Stomach (tissue), 9 donors: ENCODE measurements around the gene SLU7. TPM values are rescaled to one million over a fixed set of nuclear protein-coding genes. Genes with fewer than 3 reads are reported as not detected.

Experiments used
- DNase-seq, 2 donors: peaks; one replicate each; pipeline versions ENCODE4 v3.0.0 to v3.0.0-alpha.2; 2013 to 2019
- H3K27ac ChIP-seq, 5 donors: fragments of 200-600 bp in 4 of 5; sonication (generic) in 4 of 5; one replicate each; pipeline ENCODE4 v1.5.1; 2013 to 2019; ENCODE audit warnings: mild to moderate bottlenecking in 1 of 5, moderate library complexity in 1 of 5
- H3K27me3 ChIP-seq, 3 donors: fragments of 200-600 bp; sonication (generic); one replicate each; pipeline ENCODE4 v1.5.1; 2017 to 2019; ENCODE audit warnings: mixed run types in 1 of 3
- H3K36me3 ChIP-seq, 4 donors: fragments of 200-600 bp; sonication (generic); 1 replicate in 3 of 4; 2 replicates in 1 of 4; pipeline ENCODE4 v1.5.1; 2016 to 2019
- H3K4me1 ChIP-seq, 4 donors: fragments of 200-600 bp; sonication (generic); one replicate each; pipeline ENCODE4 v1.5.1; 2016 to 2019
- H3K4me3 ChIP-seq, 4 donors: fragments of 200-600 bp; sonication (generic) in 3 of 4; one replicate each; pipeline ENCODE4 v1.5.1; 2016 to 2019; ENCODE audit warnings: mild to moderate bottlenecking in 1 of 4
- H3K9me3 ChIP-seq, 4 donors: fragments of 200-600 bp; sonication (generic); one replicate each; pipeline ENCODE4 v1.5.1; 2016 to 2019
- EP300 ChIP-seq: sonication (generic); formaldehyde crosslinking; IDR thresholded peaks from one replicate; pipeline ENCODE4 v1.6.1; 2017; ENCODE audit warnings: antibody characterized with exemption
- POLR2A ChIP-seq, 4 donors: fragments of 450-650 bp; IDR thresholded peaks; one replicate each; pipeline ENCODE4 v1.6.1; 2016; ENCODE audit warnings: antibody characterized with exemption in 4 of 4, control low read depth in 2 of 4, mild to moderate bottlenecking in 1 of 4, moderate library complexity in 1 of 4
- POLR2AphosphoS5 ChIP-seq, 3 donors: sonication (generic); formaldehyde crosslinking; IDR thresholded peaks; one replicate each; pipeline ENCODE4 v1.6.1; 2016; ENCODE audit warnings: antibody characterized with exemption in 3 of 3
- WGBS, 5 donors: extraction: QIAGEN DNeasy Blood & Tissue Kit in 3 of 5; methylation state at CpG; one replicate each; pipeline versions ENCODE4 v1.1.5 to v1.1.7; 2013 to 2018; 5-methylcytosine and 5-hydroxymethylcytosine counted together
- intact Hi-C: fragments of 100-400 bp; cut with DNase I; formaldehyde crosslinking; loops from one replicate; pipeline ENCODE4 v1.15.1; 2023; ENCODE audit warnings: low total_unique reads
- polyA plus RNA-seq, 3 donors: library from polyadenylated mRNA; stranded (reverse); fragments of 200-250 nt; gene quantifications; one replicate each; pipeline ENCODE4 v1.2.3, GENCODE V29; 2013
- total RNA-seq, 5 donors: library from RNA; depleted of rRNA; stranded (reverse); fragments of >200 nt; gene quantifications; one replicate each; pipeline versions ENCODE4 v1.1.0 to v1.2.3, GENCODE V29; 2014 to 2016
- TF ChIP-seq, protein P1 (sequence below), 7 experiments: fragments of 450-650 bp in 4 of 7; fragments of 200-600 bp in 3 of 7; sonication (generic) in 3 of 7; IDR thresholded peaks; one replicate each; pipeline ENCODE4 v1.5.1; 2016 to 2019; ENCODE audit warnings: antibody characterized with exemption in 7 of 7, control low read depth in 2 of 7, mild to moderate bottlenecking in 1 of 7
- donor health status: healthy with polysubstance abuse.
- donor health status: Bipolar disorder and iron deficiency.
- donor health status: healthy.

Gene SLU7
- total and polyA plus RNA-seq, 8 donors, result 26.3 to 66.8 (median 31.3) TPM

DNA sequence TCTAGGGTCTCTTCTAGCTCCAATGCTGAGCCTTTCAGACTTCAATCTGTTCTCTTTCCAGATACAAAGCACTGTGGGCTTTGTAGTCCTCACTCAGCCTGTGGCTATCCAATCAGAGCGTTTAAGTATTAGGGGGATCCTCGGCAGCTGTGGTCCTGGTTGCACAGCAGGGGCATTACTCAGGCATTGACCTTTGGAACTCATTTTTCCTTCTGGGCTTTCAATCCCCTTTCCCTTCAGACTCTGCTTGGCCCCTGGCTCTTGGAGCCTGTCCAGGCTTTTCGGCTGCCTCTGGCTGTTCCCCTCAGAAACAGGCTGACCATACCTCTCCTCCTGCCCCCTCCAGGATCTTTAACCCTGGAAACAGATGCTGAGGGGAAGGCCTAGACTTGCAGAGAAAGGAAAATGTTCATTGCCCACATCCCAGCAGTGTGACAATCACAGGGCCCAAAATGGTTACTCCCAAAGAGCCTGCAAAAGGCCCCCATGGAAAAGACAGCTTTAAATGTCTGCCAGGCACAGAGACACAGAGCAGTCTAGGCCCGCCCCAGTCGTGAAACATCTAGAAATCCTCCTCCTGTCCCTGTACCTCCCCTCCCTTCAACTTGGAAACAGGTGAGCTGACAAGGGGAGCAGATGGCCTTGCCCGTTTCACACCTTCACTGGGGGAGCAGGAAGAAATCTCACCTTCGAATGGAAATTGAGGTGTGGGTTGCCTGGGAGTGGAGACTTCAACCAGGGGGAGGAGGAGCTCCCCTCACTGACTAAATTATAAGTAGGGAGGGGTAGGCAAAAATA is 62.1 kb downstream of the SLU7 start:
- H3K27ac ChIP-seq, result peak overlapping the region in 1 of 5 donors; percentile 71

DNA sequence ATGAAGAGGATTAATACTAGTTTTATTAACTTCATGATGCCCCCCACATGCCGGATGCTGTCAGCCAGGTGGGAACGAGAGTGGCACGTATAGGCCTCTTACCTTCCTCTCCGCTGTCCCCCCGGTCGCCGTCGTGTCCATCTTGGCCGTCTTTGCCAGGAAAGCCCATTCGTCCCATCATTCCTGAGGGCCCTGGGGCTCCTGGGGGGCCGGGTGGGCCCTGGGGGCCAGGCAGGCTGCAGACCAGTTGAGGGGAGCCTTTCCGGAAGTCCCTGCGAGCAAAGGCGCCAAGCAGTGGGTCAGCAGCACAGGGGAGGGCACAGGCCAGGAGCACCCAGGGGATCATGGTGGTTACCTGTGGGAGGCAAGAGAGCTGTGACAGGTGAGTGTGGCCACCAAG is 64.2 kb downstream of the SLU7 start:
- Histone ChIP-seq H3K36me3 (peaks cover 0 to under 1% (median under 1%) of the 10 kb centered on the region in 4 donors), H3K4me1 (peaks cover 0 to 30% (median 15%) of the 10 kb centered on the region in 4 donors), H3K4me3 (no peak overlapping the region), H3K27me3 (no peaks in the 10 kb centered on the region), H3K27ac (no peak overlapping the region), H3K9me3 (no peaks in the 10 kb centered on the region)
- no peak for DNase-seq
- no peak for TF ChIP-seq POLR2AphosphoS5 (IDR thresholded peaks at IDR 0.05)
- no peak for TF ChIP-seq EP300
- TF ChIP-seq POLR2A (IDR thresholded peaks at IDR 0.05), result no peak
- TF ChIP-seq, protein P1, sequence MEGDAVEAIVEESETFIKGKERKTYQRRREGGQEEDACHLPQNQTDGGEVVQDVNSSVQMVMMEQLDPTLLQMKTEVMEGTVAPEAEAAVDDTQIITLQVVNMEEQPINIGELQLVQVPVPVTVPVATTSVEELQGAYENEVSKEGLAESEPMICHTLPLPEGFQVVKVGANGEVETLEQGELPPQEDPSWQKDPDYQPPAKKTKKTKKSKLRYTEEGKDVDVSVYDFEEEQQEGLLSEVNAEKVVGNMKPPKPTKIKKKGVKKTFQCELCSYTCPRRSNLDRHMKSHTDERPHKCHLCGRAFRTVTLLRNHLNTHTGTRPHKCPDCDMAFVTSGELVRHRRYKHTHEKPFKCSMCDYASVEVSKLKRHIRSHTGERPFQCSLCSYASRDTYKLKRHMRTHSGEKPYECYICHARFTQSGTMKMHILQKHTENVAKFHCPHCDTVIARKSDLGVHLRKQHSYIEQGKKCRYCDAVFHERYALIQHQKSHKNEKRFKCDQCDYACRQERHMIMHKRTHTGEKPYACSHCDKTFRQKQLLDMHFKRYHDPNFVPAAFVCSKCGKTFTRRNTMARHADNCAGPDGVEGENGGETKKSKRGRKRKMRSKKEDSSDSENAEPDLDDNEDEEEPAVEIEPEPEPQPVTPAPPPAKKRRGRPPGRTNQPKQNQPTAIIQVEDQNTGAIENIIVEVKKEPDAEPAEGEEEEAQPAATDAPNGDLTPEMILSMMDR (IDR thresholded peaks at IDR 0.05), result no peak
- WGBS, 5 donors, result 92 to 97% (median 93%) methylated on average over 14 of the region's 14 CpGs
- intact Hi-C loops, result no loop called here

More for the DNA sequence above, 62.1 kb downstream of the SLU7 start:
- TF ChIP-seq POLR2A (IDR thresholded peaks at IDR 0.05) (no peak), POLR2AphosphoS5 (IDR thresholded peaks at IDR 0.05) (no peak), EP300 (no peak)
- TF ChIP-seq, protein P1 (IDR thresholded peaks at IDR 0.05), result no peak
- Histone ChIP-seq H3K9me3 (no peaks in the 10 kb centered on the region), H3K36me3 (no peaks in the 10 kb centered on the region), H3K4me1 (peaks cover 0 to 43% (median 20%) of the 10 kb centered on the region in 4 donors), H3K27me3 (no peaks in the 10 kb centered on the region), H3K4me3 (no peak overlapping the region)
- DNase-seq, result peak in 1 of 2 donors; percentile 51
- intact Hi-C loops, result no loop called here
- 56 to 69% (median 67%) methylated on average over 5 to 7 of the region's 7 CpGs for WGBS, 5 donors

GRCh38 chr5:160353379-160353778 is 65.5 kb downstream of the SLU7 start:
- intact Hi-C loops, result no loop called here
- 85 to 91% (median 87%) methylated on average over 8 of the region's 8 CpGs for WGBS, 5 donors
- H3K4me3 ChIP-seq, result no peak overlapping the region
- no peak for TF ChIP-seq POLR2A (IDR thresholded peaks at IDR 0.05)
- TF ChIP-seq, protein P1 (IDR thresholded peaks at IDR 0.05), result no peak
- no peak for TF ChIP-seq EP300
- no peak for TF ChIP-seq POLR2AphosphoS5 (IDR thresholded peaks at IDR 0.05)
- no peaks in the 10 kb centered on the region for H3K9me3 ChIP-seq
- DNase-seq, result no peak
- H3K36me3 ChIP-seq, result peaks cover 0 to 10% (median 1%) of the 10 kb centered on the region in 4 donors
- H3K27me3 ChIP-seq, result no peaks in the 10 kb centered on the region
- H3K4me1 ChIP-seq, result peaks cover 0 to 17% (median 6%) of the 10 kb centered on the region in 4 donors
- H3K27ac ChIP-seq, result no peak overlapping the region

- Histone ChIP-seq H3K27ac (no peak overlapping the region), H3K36me3 (peaks cover 0 to 10% (median 1%) of the 10 kb centered on the region in 4 donors), H3K4me3 (no peak overlapping the region), H3K9me3 (no peaks in the 10 kb centered on the region), H3K27me3 (no peaks in the 10 kb centered on the region), H3K4me1 (peaks cover 0 to 9% (median 1%) of the 10 kb centered on the region in 4 donors)
- TF ChIP-seq, protein P1 (IDR thresholded peaks at IDR 0.05), result no peak
- TF ChIP-seq EP300, result no peak
- TF ChIP-seq POLR2A (IDR thresholded peaks at IDR 0.05), result no peak
- no peak for TF ChIP-seq POLR2AphosphoS5 (IDR thresholded peaks at IDR 0.05)
- intact Hi-C loops, result no loop called here
- WGBS, 5 donors, result 73 to 95% (median 93%) methylated on average over 4 of the region's 4 CpGs
- DNase-seq, result no peak
Measured at GRCh38 chr5:160352308-160352707, 66.6 kb downstream of the SLU7 start.

Other genes with a start within 250 kb of the SLU7 start
- 1 to 10 TPM in 1 of 5 donors, not detected in 4; 6.1 TPM for gene FABP6, start 189.6 kb downstream of the SLU7 start, total RNA-seq
- gene FABP6, start 189.6 kb downstream of the SLU7 start, polyA plus RNA-seq, result 1 to 10 TPM in 1 of 3 donors, under 1 TPM in 1, not detected in 1; 0.50 to 1.9 TPM
- gene CCNJL, start 106.5 kb downstream of the SLU7 start, total RNA-seq, result 100 to 1,000 TPM in 1 of 5 donors, 1 to 10 TPM in 4; 1.4 to 104 (median 4.5) TPM
- 1 to 10 TPM; 2.4 to 4.5 (median 2.6) TPM for gene CCNJL, start 106.5 kb downstream of the SLU7 start, polyA plus RNA-seq
- gene C1QTNF2, start 48.5 kb downstream of the SLU7 start, total RNA-seq, result 1 to 10 TPM in 2 of 5 donors, under 1 TPM in 1, not detected in 2; 0.45 to 4.0 (median 2.6) TPM
- gene C1QTNF2, start 48.5 kb downstream of the SLU7 start, polyA plus RNA-seq, result 1 to 10 TPM in 1 of 3 donors, under 1 TPM in 2; 0.53 to 1.7 (median 0.61) TPM
- gene FAM200C, start 19.0 kb downstream of the SLU7 start, total RNA-seq, result 1 to 10 TPM in 4 of 5 donors, under 1 TPM in 1; 0.29 to 7.2 (median 1.8) TPM
- 1 to 10 TPM; 1.2 to 2.7 (median 1.4) TPM for gene FAM200C, start 19.0 kb downstream of the SLU7 start, polyA plus RNA-seq
- gene PTTG1, start 2.8 kb upstream of the SLU7 start, total RNA-seq, result 10 to 100 TPM in 3 of 5 donors, 1 to 10 TPM in 1, not detected in 1; 2.3 to 27.0 (median 20.8) TPM
- 100 to 1,000 TPM in 1 of 3 donors, 10 to 100 TPM in 2; 17.4 to 104 (median 23.9) TPM for gene PTTG1, start 2.8 kb upstream of the SLU7 start, polyA plus RNA-seq